Muscle of back (tissue), 11 donors: Measurements from ENCODE around the gene DIP2C. TPM values are rescaled to one million over a fixed set of nuclear protein-coding genes. Genes with fewer than 3 reads are reported as not detected.

Experiments used
- DNase-seq, 3 donors: peaks; one replicate each; pipeline versions ENCODE4 v3.0.0 to v3.0.0-alpha.2; 2013
- polyA plus RNA-seq, 10 donors: library from polyadenylated mRNA; unstranded; fragments of 120-200 nt; gene quantifications; one replicate each; pipeline ENCODE4 v1.2.1, GENCODE V29; 2013; ENCODE audit not compliant: insufficient read length in 10 of 10

Gene DIP2C
- polyA plus RNA-seq, 10 donors: 23.3 to 30.9 (median 25.9) TPM

DNA sequence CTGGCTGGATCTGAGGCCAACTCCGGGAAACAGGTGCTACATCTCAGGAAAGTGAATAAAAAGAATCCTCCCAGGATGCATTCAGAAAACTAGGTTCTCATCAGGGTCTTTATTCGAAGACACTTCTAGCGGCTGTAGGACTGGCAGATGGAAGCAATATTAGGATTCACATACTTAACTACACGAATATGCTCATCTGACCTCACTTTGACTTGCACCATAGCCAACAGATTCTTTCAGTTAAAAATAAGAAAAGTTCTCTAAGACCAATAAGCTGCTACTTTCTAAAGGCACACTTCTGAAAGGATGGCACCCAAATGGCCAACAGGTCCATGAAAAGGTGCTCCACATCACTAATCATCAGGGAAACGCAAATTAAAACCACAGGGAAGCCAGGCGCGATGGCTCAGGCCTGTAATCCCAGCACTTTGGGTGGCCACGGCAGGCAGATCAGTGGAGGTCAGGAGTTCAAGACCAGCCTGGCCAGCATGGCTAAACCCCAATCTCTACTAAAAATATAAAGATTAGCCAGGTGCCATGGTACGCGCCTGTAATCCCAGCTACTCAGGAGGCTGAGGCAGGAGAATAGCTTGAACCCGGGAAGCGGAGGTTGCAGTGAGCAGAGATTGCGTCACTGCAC is 296.2 kb downstream of the DIP2C start:
- no peak for DNase-seq

DNA sequence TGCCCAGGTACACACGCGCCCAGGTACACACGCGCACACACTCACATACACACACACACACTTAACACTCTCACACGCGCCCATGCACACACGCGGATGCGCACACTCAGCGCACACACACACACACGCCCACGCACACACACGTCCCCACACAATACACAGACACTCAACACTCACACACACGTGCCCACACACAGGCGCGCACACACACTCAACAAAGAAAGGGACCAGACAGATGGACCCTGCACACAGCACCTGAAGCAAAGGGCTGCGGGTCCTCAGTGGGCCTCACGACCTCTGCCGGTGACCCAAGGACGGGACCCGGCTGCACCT is 296.8 kb downstream of the DIP2C start:
- DNase-seq: no peak

DNA sequence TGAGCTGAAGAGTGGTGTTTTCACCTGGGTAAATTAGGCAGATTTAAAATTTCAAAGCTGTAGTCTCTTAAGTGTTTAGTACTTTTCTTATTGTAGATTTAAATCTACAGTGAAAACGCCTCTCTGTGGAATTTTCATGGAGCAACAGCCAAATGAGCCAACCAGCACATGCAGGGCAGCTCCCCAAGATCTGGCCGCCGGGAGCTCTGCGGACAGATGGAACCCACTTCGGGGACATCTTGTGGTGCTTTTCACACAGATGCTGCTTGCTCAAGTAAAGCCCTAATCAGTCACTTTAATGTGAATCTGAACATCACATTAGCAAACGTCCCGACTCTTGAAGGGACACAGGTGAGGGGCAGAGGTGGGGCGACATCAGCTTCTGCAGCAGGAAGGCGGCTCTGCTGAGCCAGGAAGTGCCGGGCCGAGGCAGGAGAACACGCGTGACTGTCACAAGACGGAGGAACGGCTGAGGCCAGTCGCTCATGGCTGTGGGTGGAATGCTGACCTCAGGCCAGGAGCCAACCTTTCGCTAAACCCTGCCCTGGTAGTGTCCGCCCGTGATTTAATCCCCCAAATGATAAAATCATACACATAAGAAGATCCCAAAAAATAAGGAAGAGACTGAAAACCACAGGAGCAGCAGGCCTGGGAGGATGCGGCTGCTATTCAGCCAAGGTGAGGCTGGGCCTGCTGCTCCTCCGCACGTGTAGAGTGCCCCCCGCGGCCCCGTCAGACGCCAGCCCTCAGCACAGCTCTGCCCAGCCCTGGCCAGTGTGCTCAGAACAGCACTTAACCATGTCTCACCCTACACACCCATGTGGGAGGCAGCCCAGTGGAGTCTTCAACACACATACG is 297.4 kb downstream of the DIP2C start:
- DNase-seq: no peak

DNA sequence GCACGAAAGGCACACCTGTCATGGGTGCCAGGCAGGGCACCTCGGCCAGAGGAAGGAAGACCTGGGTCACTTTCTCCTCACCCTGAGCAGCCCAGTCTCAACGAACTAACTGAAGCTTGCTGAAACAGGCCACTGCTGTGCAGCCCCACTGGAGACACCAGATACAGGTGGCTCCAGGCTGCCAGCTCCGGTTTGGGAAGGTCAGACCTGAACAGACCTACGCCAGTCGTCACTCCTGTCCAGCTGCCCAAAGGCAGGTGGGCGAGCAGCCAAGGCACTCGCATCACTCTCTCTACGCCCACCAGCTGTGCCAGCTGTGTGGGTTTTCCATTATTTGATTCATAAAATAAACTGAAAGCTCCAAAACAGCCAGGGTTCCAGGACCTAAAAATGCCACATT is 298.2 kb downstream of the DIP2C start:
- DNase-seq: no peak

DNA sequence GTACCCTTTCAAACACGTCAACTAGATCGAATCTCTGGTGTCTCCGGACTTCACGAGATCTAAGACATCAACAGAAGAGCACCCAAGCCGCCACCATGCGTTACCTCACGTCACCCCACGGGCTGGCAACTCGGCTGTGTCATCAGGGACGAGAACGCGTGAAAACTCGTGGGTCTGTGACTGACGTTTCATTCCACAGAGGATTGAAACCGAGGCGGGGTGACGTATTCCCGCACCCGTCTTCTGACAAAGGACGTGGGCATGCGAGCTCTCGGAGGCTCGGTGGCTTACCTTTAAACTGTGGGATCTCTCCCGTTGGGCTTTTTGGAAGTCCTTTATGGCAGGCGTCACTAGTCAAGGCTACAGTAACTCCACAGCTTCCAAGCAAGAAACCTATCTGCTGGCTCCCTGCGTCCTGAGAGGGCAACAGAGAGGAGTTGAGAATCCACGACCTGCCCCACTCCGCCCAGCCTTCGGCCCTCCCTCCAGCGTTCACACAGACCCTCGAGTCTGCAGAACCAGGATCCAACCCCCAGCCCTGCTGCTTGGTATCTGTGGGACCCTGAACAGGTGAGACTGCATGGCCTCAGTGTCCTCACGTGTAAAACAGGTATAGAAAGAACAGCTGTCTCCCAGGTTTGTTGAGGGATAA is 298.9 kb downstream of the DIP2C start:
- no peak for DNase-seq

DNA sequence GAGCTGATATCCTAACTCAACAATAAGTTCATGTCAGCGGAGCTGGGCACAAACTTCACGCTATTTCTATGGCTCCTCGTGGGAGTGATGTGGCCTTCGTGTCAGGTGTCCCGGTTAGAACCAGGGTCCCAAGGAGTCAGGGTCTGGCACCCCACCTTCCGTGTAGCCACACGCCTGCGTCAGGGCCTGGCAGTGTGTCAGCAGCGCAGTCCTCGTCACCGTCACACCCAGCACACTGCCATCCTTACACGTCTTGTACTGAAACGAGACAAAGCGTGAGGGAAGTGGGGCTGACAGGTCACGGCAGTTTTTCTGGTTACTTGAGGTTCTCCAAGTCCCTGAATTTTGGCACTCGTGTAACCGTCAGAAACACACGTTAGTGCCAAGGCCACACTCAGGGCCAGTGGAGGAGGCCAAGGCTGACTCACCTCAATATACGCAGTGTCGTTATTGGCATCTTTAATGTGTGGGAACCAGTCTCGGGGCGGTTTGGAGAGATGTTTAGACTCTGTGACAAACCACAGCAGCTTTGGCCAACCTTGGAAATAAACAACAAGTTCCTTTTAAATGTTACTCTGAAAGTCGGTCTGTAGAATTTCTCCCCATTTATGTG is 299.5 kb downstream of the DIP2C start:
- no peak for DNase-seq

DNA sequence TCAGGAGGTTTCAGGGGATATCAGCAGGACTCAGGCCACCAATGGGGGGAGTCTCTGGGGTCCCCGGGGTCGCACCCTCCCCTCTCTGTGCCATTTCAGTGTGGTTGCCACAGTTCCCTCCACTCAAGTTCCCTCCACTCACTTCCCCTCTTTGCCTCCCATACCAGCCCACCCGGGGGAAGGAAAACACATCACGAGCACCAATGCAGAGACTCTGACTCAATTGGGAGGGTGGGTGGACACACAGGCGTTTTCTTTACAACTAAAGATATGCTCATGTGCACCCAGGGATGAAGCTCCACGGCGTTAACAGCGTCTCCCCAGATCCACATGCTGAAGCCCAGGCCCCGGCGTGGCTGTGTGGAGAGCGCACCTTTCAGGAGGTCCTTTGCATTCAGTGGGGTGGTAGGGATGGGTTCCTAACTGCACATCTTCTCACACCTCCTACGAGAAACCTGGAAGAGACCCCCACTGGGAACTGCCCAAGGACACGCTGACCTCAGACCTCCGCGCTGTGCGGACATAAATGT is 300.1 kb downstream of the DIP2C start:
- no peak for DNase-seq

DNA sequence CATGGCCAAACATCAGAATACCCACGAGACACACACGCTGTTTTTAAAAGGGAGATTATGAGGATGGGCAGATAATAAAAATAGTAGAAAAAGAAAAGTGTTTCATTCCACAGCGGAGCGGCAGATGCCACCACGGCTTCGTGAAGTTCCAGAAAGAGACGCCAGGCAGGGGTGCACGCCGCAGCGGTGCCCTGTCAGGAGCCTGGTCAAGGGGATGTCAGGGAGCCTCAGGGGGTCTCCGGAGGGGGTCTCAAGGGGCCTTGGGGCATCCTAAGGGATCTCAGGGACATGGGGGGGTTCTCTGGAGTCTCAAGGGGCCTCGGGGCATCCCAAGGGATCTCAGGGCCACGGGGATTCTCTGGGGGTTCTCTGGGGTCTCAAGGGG is 300.8 kb downstream of the DIP2C start:
- DNase-seq: no peak

DNA sequence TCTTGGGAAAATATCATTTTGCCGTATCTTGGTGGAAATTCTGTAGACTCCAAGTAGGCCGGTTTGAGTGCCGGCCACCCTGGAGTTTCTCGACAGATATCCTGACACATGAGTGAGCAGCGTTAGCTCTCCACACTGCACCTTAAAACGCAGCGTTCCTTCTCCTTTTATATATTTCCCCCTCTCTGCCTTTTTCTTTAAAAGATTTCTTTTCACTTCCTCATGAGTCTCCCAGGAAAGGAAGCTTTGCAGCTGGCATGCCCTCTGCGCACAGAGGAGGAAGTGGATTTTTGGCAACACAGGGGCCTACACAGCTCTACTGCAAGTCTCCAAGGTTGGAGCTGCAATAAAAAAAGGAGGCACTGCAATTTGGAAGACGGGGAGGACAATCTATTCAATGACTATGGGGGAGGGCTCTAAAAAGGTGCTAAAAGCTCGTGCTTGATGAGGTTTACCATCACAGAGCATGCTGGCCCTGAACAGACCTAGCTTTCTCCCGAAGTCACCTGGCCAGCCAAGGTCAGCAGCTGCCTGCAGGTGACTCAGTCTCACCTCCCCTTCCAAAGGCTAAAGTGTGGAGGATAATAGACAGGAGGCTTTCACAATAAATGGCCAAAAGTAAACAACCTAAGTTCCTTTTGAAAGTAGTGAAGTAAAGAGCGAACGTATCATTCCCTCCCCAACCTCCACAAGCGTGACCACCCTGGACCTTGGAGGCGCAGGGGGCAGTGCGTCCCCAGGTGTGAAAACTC is 301.4 kb downstream of the DIP2C start:
- peak in 2 of 3 donors; percentile 47 to 69 for DNase-seq

DNA sequence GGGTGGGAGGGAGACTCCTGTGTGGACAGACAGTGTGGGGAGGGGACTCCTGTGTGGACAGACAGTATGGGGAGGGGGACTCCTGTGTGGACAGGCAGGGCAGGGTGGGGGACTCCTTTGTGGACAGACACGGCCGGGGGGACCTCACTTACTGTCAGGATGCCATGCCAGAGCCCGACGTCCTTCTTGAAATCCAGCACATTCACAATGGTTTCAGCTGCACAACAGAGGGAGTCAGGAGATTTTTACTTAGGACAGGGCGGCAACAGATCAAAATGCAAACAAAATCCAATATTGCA is 301.9 kb downstream of the DIP2C start:
- no peak for DNase-seq

DNA sequence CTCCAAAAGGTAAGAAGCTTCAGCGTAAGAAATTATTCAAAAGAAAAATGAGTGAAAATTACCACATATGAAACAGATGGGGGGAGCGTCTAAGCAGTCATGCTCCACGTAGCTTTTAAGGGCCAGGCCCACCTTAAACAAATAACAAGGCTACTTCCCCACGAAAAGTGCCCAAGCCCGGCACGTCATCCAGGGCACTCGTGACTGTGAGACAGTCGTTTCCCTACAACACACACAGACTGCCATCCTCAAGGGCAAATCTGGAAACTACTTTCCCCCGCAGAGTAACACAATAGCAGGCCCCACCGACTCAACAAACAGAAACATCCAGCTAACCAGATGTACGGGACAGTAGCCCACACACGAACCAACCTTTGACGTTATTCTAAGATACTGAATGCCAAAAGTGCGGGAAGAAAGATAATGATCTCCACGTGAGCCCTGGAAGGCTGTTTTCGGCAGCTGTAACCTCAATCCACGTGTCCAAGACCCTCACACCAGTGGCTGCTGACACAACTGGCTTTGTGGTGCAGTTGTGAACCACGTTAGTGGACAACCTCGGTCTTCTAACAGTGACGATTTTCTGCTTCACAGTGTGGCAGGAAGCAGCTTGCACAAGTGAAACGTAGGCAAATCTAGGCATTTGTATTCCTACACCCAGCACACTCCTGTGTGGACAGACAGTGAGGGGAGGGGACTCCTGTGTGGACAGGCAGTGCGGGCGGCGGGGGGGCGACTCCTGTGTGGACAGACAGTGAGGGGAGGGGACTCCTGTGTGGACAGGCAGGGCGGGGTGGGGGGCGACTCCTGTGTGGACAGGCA is 302.5 kb downstream of the DIP2C start:
- DNase-seq: peak in 1 of 3 donors; percentile 39

DNA sequence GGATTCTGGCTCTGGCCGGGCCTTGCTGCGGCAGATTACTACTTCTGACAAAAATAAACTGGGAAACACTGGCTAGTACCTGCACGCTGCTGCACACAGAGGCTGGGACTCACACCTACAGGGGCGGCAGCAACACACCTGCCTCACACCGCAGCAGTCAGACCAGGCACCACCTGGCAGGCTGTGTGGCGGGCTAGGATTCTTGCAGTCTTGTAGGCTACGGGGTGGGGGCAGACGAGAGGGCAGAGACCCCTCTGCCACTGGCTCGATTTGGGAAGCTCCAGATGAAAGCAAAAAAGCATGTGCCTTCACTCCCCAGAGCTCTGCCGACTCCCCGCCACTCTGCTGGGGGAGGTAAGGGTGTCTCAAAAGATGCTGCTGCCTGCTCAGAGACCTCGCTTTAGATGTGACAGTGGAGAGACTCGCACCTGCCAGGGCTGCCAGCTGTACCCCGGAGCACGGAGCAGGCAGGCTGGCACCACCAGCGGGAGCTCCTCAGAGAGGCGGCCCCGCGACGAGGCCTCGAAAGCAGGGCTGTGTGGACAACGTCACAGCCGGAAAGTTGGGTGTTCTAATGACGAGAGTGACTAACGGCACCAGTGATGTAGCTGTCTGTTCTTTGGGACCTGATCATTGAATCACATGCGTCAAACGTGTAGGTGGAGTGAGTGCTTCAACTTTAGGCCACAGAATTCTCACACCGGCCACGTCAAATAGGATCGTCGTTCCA is 303.7 kb downstream of the DIP2C start:
- no peak for DNase-seq

DNA sequence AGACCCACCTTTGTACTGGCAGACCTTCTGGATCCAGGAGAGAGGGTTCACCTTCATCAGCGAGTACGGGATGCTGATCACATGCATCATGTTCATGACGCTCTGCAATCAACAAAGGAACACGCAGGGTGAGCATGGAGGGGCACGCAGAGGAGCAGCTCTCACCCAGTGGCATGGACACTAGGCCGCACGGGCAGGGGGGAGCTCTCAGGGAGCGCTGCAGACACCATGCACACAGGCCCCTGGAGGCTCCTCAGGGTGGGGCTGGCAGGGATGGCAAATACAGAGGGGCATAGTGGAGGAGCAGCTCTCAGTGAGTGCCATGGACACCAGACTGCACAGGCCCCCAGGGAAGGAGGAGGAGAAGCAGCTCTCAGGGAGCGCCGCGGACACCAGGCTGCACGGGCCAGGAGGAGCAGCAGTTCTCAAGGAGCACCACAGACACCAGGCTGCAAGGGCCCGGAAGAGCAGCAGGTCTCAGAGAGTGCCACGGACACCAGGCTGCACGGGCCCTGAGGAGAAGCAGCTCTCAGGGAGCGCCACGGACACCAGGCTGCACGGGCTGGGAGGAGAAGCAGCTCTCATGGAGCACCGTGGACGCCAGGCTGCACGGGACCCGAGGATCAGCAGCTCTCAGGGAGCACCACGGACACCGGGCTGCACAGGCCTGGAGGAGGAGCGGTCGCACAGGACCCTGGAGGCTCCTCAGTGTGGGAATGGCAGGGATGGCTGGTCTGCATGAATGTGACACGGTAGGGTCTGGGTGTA is 304.7 kb downstream of the DIP2C start:
- DNase-seq: no peak

DNA sequence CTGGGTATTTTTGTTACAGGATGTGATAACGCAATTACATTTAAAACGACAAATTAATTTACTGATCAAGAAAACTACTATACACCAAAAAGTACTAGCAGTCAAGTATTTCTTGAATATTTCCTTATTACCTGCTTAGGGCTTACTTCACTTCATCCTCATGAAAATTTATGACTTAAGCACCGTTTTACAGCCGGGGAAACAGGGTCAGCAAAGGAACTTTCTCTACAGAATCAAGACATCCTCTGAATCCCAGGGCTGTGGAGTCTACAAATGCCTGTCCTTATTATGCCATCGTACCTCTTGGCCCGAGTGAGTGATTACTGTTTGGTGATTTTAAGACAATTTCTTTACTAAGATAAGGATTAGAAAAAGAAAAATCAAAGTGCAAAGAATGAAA is 305.9 kb downstream of the DIP2C start:
- DNase-seq: no peak

DNA sequence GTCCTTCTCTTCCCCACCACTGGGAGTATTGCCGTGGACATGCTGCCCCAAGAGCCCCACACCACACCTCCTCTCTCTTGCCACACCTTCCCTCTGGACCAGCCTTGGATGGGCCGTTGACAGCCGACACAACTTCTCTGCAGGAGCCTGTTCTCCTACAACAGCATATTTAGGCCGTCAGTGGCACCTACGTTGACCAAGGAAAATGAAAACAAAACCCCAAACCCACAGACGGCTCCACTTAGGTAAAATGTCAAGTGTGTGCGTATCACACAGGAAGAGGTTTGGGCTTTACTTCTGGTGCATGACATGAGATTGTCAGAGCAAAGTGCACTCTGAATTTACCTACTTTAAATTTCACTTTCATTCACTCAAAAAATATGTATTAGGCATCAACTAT is 307.7 kb downstream of the DIP2C start:
- no peak for DNase-seq

DNA sequence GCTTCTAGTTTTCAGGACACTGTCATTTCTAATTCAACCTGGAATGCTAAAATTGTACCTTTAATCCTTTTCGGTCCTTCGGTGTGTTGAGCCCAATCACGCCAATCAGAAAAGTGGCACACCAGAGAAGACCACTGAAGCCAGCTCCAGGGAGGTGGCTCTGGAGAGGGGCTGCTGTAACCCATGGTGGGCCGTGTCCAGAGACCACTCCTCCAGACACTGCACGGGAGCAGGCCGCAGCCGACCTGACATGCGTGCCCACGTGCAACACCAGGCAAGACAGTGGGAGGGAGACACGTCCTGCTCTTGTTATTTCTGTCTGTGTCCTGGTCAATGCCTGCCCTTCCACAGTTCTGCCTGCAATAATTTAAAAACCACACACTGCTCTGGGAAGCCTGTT is 308.1 kb downstream of the DIP2C start:
- no peak for DNase-seq

DNA sequence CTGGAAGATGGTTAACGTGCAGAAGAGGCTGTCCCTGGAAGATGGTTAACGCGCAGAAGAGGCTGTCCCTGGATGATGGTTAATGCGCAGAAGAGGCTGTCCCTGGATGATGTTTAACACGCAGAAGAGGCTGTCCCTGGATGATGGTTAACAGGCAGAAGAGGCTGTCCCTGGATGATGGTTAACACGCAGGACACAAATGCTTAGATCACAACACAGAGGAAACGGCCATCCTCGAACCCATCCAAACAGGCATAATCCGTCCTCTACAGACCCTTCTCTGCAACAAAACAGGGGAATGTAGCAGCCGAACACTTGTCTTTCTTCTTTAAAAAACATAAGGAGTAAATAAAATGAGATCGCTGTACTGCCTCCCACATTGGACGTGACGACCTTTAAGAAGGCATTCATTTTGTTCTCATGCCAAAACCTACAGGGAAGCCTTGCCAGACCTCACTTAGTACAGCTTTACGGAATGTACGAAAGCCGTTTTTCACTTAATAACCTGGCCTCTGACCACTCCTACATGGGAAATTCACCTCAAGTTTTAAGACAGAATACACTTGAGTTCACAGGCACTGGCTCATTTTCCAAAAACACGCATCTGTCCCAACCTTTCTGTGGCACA is 309.0 kb downstream of the DIP2C start:
- no peak for DNase-seq

DNA sequence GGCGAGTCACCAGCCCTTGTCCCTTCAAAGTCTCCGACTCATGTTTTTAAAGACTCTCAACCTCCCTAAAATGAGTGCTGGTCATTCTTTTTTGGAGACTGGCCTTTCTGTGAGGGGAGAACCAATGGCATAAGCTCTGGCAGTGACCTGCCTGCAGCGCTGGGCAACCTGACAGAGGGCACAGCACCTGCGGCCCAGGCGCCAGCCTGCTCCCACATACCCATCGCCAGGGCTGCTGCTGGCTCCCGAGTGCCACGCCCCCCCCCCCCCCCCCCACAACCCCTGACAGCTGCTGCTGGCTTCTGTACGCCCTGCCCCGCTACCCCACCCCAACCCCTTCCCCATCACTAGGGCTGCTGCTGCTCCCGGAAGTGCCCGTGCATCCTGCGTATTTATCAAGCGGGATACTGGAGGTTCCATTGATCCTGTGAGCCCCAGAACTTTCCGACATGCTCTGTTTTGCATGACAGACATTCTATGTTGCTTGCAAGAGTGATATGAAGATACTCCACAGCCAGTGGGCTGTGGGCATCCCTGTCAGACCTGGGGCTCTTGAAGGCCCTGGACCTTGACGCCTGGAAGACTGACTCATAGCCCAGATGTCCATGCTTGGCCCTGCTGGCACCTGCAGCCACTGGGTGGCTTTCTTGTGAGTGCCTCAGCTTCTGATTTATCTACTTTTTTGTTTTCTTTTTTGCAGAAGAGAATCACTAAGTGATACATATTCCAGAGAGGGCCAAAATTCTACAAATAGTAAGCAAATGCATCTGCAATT is 310.4 kb downstream of the DIP2C start:
- DNase-seq: no peak
